ENCODE results near the gene TNNC1. TPM values are rescaled to one million over a fixed set of nuclear protein-coding genes. Genes with fewer than 3 reads are reported as not detected.

Gene TNNC1
- total RNA-seq, 1 donor from 2014 or later: 88.9 TPM

DNA sequence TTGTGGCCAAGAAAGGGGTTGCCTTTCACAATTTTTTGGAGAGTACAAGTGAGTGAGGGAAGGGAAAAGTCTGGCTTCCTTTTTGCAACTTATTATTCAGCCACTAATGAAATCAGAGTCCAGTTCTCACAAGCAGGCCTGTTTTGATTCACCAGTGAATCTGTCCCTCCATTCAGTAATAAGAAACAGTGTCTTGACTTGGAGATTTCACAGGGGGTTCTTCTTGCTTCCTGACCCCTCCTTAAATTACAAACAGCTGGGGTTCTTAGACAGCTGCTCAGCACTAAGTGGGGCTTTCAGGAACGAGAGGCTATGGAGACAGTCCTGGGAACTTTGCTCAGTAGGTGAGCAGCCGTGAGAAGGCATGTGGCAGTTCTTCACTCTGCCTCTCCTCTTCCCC lies 33.5 kb downstream of the TNNC1 start:
- H3K36me3 ChIP-seq: no peaks in the 10 kb centered on the region
- no peaks in the 10 kb centered on the region for H3K9me3 ChIP-seq
- no peaks in the 10 kb centered on the region for H3K27me3 ChIP-seq
- TF ChIP-seq, protein P1, sequence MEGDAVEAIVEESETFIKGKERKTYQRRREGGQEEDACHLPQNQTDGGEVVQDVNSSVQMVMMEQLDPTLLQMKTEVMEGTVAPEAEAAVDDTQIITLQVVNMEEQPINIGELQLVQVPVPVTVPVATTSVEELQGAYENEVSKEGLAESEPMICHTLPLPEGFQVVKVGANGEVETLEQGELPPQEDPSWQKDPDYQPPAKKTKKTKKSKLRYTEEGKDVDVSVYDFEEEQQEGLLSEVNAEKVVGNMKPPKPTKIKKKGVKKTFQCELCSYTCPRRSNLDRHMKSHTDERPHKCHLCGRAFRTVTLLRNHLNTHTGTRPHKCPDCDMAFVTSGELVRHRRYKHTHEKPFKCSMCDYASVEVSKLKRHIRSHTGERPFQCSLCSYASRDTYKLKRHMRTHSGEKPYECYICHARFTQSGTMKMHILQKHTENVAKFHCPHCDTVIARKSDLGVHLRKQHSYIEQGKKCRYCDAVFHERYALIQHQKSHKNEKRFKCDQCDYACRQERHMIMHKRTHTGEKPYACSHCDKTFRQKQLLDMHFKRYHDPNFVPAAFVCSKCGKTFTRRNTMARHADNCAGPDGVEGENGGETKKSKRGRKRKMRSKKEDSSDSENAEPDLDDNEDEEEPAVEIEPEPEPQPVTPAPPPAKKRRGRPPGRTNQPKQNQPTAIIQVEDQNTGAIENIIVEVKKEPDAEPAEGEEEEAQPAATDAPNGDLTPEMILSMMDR (IDR thresholded peaks at IDR 0.05): no peak
- no peak overlapping the region for H3K4me3 ChIP-seq
- ATAC-seq: no peak
- DNase-seq: no peak
- no peak overlapping the region for H3K27ac ChIP-seq
- intact Hi-C loops (cut with DNase I): no loop called here
- no peaks in the 10 kb centered on the region for H3K4me1 ChIP-seq

DNA sequence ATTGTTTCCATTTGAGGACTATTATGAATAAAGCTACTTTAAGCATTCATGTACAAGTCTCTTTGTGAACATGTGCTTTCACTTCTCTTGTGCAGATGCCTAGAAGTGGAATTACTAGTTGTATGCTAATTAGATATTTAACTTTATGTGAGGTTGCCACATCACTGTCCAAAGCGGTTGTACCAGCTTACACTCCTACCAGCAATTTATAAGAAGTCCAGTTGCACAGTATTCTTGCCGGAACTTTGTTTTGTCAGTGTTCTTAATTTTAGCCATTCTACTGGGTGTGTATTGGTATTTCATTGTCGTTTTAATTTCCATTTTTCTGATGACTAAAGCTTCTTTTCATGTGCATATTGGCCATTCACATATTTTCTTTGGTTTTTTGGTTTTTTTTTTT lies 38.0 kb downstream of the TNNC1 start:
- no peaks in the 10 kb centered on the region for H3K9me3 ChIP-seq
- no peaks in the 10 kb centered on the region for H3K36me3 ChIP-seq
- ATAC-seq (peak; percentile 39), DNase-seq (no peak)
- H3K27me3 ChIP-seq: no peaks in the 10 kb centered on the region
- H3K4me1 ChIP-seq: peaks cover 16% of the 10 kb centered on the region
- no peak overlapping the region for H3K27ac ChIP-seq
- H3K4me3 ChIP-seq: no peak overlapping the region
- intact Hi-C loops (cut with DNase I): no loop called here
- TF ChIP-seq, protein P1 (IDR thresholded peaks at IDR 0.05): no peak

- H3K9me3 ChIP-seq: no peaks in the 10 kb centered on the region
- ATAC-seq: no peak
- peaks cover 52% of the 10 kb centered on the region for H3K36me3 ChIP-seq
- H3K4me1 ChIP-seq: peaks cover 34% of the 10 kb centered on the region
- intact Hi-C loops (cut with DNase I): no loop called here
- H3K27ac ChIP-seq: peak overlapping the region; percentile 98
- no peaks in the 10 kb centered on the region for H3K27me3 ChIP-seq
- DNase-seq: peak; percentile 15
- TF ChIP-seq, protein P1 (IDR thresholded peaks at IDR 0.05): no peak
- H3K4me3 ChIP-seq: peak overlapping the region; percentile 98
Observed at GRCh38 chr3:52408466-52408865, 45.4 kb downstream of the TNNC1 start.

- peaks cover 59% of the 10 kb centered on the region for H3K36me3 ChIP-seq
- ATAC-seq (no peak), DNase-seq (peak; percentile 42)
- H3K9me3 ChIP-seq: no peaks in the 10 kb centered on the region
- H3K27ac ChIP-seq: no peak overlapping the region
- H3K4me1 ChIP-seq: peaks cover 33% of the 10 kb centered on the region
- TF ChIP-seq, protein P1 (IDR thresholded peaks at IDR 0.05): no peak
- H3K27me3 ChIP-seq: no peaks in the 10 kb centered on the region
- H3K4me3 ChIP-seq: no peak overlapping the region
- intact Hi-C loops (cut with DNase I): no loop called here
Observed at GRCh38 chr3:52407779-52408178, 46.1 kb downstream of the TNNC1 start.

DNA sequence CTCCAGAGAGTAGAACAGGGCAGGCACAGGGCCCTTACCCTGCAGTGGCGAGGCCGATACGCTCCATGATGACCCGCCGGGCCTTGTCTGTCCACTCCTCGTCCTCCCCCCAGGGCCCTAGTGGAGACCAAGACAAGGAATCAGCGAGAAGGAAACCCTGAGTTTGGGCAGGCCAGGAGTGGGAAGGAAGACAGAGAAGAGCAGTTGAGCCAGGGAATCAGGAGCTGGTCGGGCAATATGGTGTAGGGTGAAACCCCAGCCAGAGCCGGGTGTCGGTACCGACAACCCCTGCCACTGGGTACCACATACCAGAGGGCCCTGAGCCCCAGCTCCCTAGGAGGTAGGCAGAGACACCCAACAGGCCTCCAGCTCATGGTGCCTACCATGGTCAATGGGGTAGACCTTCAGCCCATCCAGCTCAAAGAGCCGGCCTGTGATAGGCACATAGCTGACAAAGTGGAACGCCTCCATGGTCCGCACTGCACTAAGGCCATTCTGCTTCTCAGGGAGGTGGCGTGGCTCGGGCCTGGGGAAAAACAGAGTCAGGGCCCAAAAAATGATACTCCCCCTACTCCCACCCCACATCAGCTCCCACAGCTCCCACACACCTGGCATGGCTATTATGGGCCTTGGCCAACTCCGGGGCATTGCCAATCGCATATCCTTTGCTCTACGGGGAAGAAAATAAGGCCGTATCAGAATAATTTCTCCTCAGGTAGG lies 46.9 kb downstream of the TNNC1 start:
- H3K27me3 ChIP-seq: no peaks in the 10 kb centered on the region
- ATAC-seq: no peak
- no peaks in the 10 kb centered on the region for H3K9me3 ChIP-seq
- no peak overlapping the region for H3K27ac ChIP-seq
- peaks cover 25% of the 10 kb centered on the region for H3K4me1 ChIP-seq
- TF ChIP-seq, protein P1 (IDR thresholded peaks at IDR 0.05): no peak
- intact Hi-C loops (cut with DNase I): no loop called here
- DNase-seq: peak; percentile 54
- H3K4me3 ChIP-seq: no peak overlapping the region
- H3K36me3 ChIP-seq: peaks cover 67% of the 10 kb centered on the region

Measured in upper lobe of right lung (tissue), 1 donor.